ENCODE data around the gene TNP2. TPM values are rescaled to one million over a fixed set of nuclear protein-coding genes. Genes with fewer than 3 reads are reported as not detected.

Gene TNP2
- total RNA-seq, 5 donors from 2014 or later (not counting 1 experiment from before 2014, with no cell fraction given) = not detected

DNA sequence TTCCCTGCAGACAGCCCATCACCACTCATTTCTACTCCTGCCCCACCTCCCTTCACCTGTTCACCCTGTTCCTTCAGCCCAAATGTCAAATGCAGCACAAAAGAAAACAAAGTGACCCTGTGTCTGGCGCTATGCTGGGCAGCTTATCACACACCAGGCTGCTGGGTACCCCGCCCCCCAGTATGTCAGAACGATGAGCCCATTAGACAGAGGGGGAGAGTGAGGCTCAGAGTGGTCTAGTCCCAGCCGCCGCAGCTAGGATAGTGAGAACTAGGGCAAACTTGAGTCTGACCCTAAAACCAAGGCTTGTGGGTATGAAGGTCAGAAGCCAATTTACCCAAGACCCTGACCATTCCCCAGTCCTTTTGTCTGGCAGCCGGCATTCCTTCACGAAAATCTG is 4.0 kb downstream of the TNP2 start:
- DNase-seq (no peak), ATAC-seq (replicated peaks in 1 of 4) (no peak)
- ChIA-PET POLR2A (no interaction called here), CTCF (no interaction called here)
- peaks cover 23 to 28% (median 24%) of the 10 kb centered on the region in 3 donors for H3K4me1 Mint-ChIP-seq
- H3K27ac ChIP-seq (ENCODE audit: low read length) = no peak overlapping the region
- H3K9me3 ChIP-seq = no peaks in the 10 kb centered on the region
- H3K36me3 ChIP-seq (ENCODE audit: control insufficient read depth in 2 of 2, extremely low read depth in 1 of 2, insufficient read depth in 1 of 2, low read length in 1 of 2) = no peaks in the 10 kb centered on the region
- no peaks in the 10 kb centered on the region for H3K36me3 Mint-ChIP-seq
- H3K27me3 Mint-ChIP-seq = no peaks in the 10 kb centered on the region
- peak overlapping the region in 1 of 2 donors; percentile 95 for H3K27ac Mint-ChIP-seq
- no peak overlapping the region for H3K4me3 ChIP-seq (ENCODE audit: control insufficient read depth in 1 of 2, extremely low read depth in 1 of 2, low read length in 1 of 2)
- WGBS (ENCODE audit: insufficient coverage) = 100% methylated on average over 5 of the region's 7 CpGs
- no peaks in the 10 kb centered on the region for H3K27me3 ChIP-seq (replicated peaks in 1 of 2; ENCODE audit: control insufficient read depth in 2 of 2, extremely low read depth in 1 of 2, insufficient read depth in 2 of 2, low read length in 1 of 2)
- no peaks in the 10 kb centered on the region for H3K9me3 Mint-ChIP-seq
- H3K4me1 ChIP-seq (ENCODE audit: control insufficient read depth in 1 of 2, extremely low read depth in 1 of 2, insufficient read depth in 2 of 2, low read length in 2 of 2) = peaks cover 20 to 22% of the 10 kb centered on the region in 2 experiments
- H3K4me3 Mint-ChIP-seq = no peak overlapping the region

DNA sequence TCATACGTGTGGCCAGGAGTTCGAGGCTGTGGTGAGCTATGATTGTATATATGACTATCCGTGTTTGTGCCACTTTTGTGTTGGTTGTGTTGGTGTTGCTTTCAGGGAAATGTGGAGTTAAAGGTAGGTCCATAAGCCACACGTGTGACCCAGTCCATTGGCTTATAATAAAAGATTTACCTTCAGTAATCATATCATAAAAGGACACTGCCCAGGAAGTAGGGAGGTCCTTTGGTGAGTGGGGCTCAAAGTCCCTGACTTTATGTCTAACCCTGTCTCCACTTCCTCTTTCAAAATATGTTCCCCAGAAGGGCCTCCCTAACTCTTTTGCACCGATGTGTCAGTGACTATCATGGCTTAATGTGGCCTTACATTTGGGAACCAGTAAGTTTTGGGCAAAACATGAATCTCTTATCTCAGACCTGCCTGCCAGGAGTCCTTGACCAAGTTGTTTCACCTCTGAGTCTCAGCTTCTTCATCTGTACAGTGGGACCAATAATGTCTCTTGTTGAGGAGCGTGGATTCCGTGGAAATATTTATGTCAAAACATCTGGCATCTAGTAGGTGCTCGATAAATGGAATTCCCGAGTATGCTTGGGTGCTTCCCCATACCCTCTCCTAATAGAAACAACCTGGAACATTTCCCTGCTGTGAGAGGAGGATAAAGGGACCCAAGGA is 4.8 kb downstream of the TNP2 start:
- H3K4me3 ChIP-seq (ENCODE audit: control insufficient read depth in 1 of 2, extremely low read depth in 1 of 2, low read length in 1 of 2) = no peak overlapping the region
- no peaks in the 10 kb centered on the region for H3K9me3 ChIP-seq
- 33% methylated on average over 2 of the region's 9 CpGs for WGBS (ENCODE audit: insufficient coverage)
- peak overlapping the region; percentile 94 to 95 for H3K27ac Mint-ChIP-seq
- no peaks in the 10 kb centered on the region for H3K36me3 ChIP-seq (ENCODE audit: control insufficient read depth in 2 of 2, extremely low read depth in 1 of 2, insufficient read depth in 1 of 2, low read length in 1 of 2)
- ChIA-PET POLR2A (interaction anchor here in 1 of 2 donors (0.6 to 1.6 kb wide), 2 partner anchors 39 to 307 kb away, joined by 3 to 4 read pairs; no protein-coding TSS in a partner anchor), CTCF (interaction anchor here in 1 of 2 donors (1.0 kb wide), 1 partner anchor 9 kb away, joined by 5 read pairs; no protein-coding TSS in a partner anchor)
- H3K4me3 Mint-ChIP-seq = peak overlapping the region; percentile 26 to 48 (median 42)
- H3K4me1 Mint-ChIP-seq = peaks cover 27 to 32% (median 31%) of the 10 kb centered on the region in 3 donors
- no peaks in the 10 kb centered on the region for H3K9me3 Mint-ChIP-seq
- DNase-seq (no peak), ATAC-seq (replicated peaks in 1 of 4) (peak in 2 of 4 experiments; percentile 26 to 27)
- H3K27me3 ChIP-seq (replicated peaks in 1 of 2; ENCODE audit: control insufficient read depth in 2 of 2, extremely low read depth in 1 of 2, insufficient read depth in 2 of 2, low read length in 1 of 2) = no peaks in the 10 kb centered on the region
- no peaks in the 10 kb centered on the region for H3K27me3 Mint-ChIP-seq
- H3K36me3 Mint-ChIP-seq = no peaks in the 10 kb centered on the region
- H3K4me1 ChIP-seq (ENCODE audit: control insufficient read depth in 1 of 2, extremely low read depth in 1 of 2, insufficient read depth in 2 of 2, low read length in 2 of 2) = peaks cover 20 to 24% of the 10 kb centered on the region in 2 experiments
- H3K27ac ChIP-seq (ENCODE audit: low read length) = peak overlapping the region; percentile 13

DNA sequence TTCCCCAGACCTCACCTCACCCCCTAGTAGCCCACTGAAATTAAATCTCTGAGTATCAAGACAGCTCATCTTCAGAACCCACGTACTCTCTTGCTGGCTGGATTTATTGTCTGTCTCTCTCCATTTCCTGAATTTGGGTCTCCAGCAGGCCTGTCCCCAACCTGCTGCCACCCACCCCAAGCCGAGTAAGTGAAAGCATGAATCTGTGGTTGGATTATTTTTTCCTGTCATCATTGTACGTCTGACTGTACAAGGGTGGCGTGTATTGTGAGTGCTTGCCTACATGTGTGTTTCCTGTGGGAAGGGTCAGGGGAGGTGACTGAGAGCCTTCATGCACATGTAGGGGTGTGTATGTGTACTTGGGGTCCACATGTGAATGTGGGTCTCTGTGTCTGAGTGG is 5.4 kb downstream of the TNP2 start:
- ATAC-seq (replicated peaks in 1 of 4) (peak; percentile 84 to 88 (median 86)), DNase-seq (peak in 29 of 35 experiments; percentile 9 to 71 (median 39))
- peak overlapping the region; percentile 94 to 95 for H3K27ac Mint-ChIP-seq
- H3K4me1 Mint-ChIP-seq = peaks cover 31 to 38% (median 36%) of the 10 kb centered on the region in 3 donors
- no peaks in the 10 kb centered on the region for H3K36me3 Mint-ChIP-seq
- CTCF ChIA-PET = interaction anchor here in 1 of 2 donors (1.0 kb wide), 1 partner anchor 9 kb away, joined by 5 read pairs; no protein-coding TSS in a partner anchor
- peak overlapping the region; percentile 26 to 48 (median 42) for H3K4me3 Mint-ChIP-seq
- H3K27me3 ChIP-seq (replicated peaks in 1 of 2; ENCODE audit: control insufficient read depth in 2 of 2, extremely low read depth in 1 of 2, insufficient read depth in 2 of 2, low read length in 1 of 2) = no peaks in the 10 kb centered on the region
- H3K4me1 ChIP-seq (ENCODE audit: control insufficient read depth in 1 of 2, extremely low read depth in 1 of 2, insufficient read depth in 2 of 2, low read length in 2 of 2) = peaks cover 22 to 30% of the 10 kb centered on the region in 2 experiments
- peak overlapping the region; percentile 13 for H3K27ac ChIP-seq (ENCODE audit: low read length)
- H3K4me3 ChIP-seq (ENCODE audit: control insufficient read depth in 1 of 2, extremely low read depth in 1 of 2, low read length in 1 of 2) = no peak overlapping the region
- H3K36me3 ChIP-seq (ENCODE audit: control insufficient read depth in 2 of 2, extremely low read depth in 1 of 2, insufficient read depth in 1 of 2, low read length in 1 of 2) = no peaks in the 10 kb centered on the region
- no peaks in the 10 kb centered on the region for H3K9me3 Mint-ChIP-seq
- POLR2A ChIA-PET = interaction anchor here in 1 of 2 donors (0.6 to 1.6 kb wide), 2 partner anchors 39 to 306 kb away, joined by 3 to 4 read pairs; no protein-coding TSS in a partner anchor
- H3K9me3 ChIP-seq = no peaks in the 10 kb centered on the region
- 0% methylated on average over 3 of the region's 4 CpGs for WGBS (ENCODE audit: insufficient coverage)
- H3K27me3 Mint-ChIP-seq = no peaks in the 10 kb centered on the region

DNA sequence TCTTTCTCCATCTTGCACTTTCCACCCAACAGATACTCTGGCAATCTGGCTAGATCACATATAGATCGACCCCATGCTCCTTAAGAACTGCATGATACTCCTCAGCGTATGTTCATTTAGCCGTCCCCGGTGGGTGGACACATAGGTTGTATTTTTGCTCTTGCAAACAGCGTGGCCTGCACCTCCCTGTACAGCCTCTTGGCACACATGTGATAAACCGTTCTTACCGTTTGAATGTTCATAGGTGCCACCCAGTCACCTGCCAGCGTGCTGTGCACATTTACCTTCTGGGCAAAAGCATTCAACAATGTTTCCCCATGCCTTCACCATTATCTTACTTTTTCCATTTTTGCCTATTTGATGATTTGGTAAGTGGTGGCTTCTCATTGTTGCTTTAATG is 6.2 kb downstream of the TNP2 start:
- H3K4me3 Mint-ChIP-seq = peak overlapping the region in 1 of 3 donors; percentile 14
- no peaks in the 10 kb centered on the region for H3K27me3 ChIP-seq (replicated peaks in 1 of 2; ENCODE audit: control insufficient read depth in 2 of 2, extremely low read depth in 1 of 2, insufficient read depth in 2 of 2, low read length in 1 of 2)
- no peaks in the 10 kb centered on the region for H3K36me3 Mint-ChIP-seq
- H3K4me3 ChIP-seq (ENCODE audit: control insufficient read depth in 1 of 2, extremely low read depth in 1 of 2, low read length in 1 of 2) = no peak overlapping the region
- ATAC-seq (replicated peaks in 1 of 4) (no peak), DNase-seq (peak in 1 of 35 experiments; percentile 28)
- peaks cover 26 to 38% of the 10 kb centered on the region in 2 experiments for H3K4me1 ChIP-seq (ENCODE audit: control insufficient read depth in 1 of 2, extremely low read depth in 1 of 2, insufficient read depth in 2 of 2, low read length in 2 of 2)
- 81% methylated on average over 6 of the region's 8 CpGs for WGBS (ENCODE audit: insufficient coverage)
- no peaks in the 10 kb centered on the region for H3K36me3 ChIP-seq (ENCODE audit: control insufficient read depth in 2 of 2, extremely low read depth in 1 of 2, insufficient read depth in 1 of 2, low read length in 1 of 2)
- peak overlapping the region; percentile 94 to 95 for H3K27ac Mint-ChIP-seq
- no peak overlapping the region for H3K27ac ChIP-seq (ENCODE audit: low read length)
- CTCF ChIA-PET = interaction anchor here (1.0 to 1.3 kb wide), 2 partner anchors 8 to 95 kb away, joined by 3 to 5 read pairs; no protein-coding TSS in a partner anchor
- H3K4me1 Mint-ChIP-seq = peaks cover 39 to 45% (median 44%) of the 10 kb centered on the region in 3 donors
- POLR2A ChIA-PET = interaction anchor here in 1 of 2 donors (1.6 kb wide), 1 partner anchor 38 kb away, joined by 4 read pairs; no protein-coding TSS in a partner anchor
- no peaks in the 10 kb centered on the region for H3K9me3 Mint-ChIP-seq
- H3K9me3 ChIP-seq = no peaks in the 10 kb centered on the region
- no peaks in the 10 kb centered on the region for H3K27me3 Mint-ChIP-seq

DNA sequence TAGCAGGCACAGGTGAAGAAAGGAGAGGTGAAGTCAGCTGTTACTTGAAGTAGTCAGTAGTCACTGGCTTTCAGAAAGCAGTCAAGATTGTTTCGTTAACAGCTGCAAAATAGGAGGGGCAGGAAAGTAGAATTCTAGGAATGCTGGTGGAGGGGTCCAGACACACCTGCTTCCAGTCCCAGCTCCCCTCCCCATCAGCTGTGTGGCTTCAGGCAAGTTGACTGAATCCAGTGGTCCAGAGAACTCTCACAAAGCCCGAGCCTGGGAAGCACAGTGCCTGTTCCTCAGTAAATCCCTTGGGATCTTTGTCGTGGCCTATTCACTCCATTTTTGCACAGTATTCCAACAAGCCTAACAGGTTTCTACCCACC is 8.5 kb downstream of the TNP2 start:
- no peaks in the 10 kb centered on the region for H3K27me3 ChIP-seq (replicated peaks in 1 of 2; ENCODE audit: control insufficient read depth in 2 of 2, extremely low read depth in 1 of 2, insufficient read depth in 2 of 2, low read length in 1 of 2)
- WGBS (ENCODE audit: insufficient coverage) = no CpG with 5 or more reads among the region's 3 CpGs
- POLR2A ChIA-PET = no interaction called here
- Mint-ChIP-seq H3K27me3 (no peaks in the 10 kb centered on the region), H3K9me3 (no peaks in the 10 kb centered on the region), H3K4me3 (no peak overlapping the region), H3K27ac (peak overlapping the region; percentile 34 to 62), H3K36me3 (no peaks in the 10 kb centered on the region), H3K4me1 (peaks cover 49 to 57% (median 55%) of the 10 kb centered on the region in 3 donors)
- ATAC-seq (replicated peaks in 1 of 4) = no peak
- CTCF ChIA-PET = interaction anchor here in 1 of 2 donors (0.5 kb wide), 1 partner anchor 275 kb away, joined by 6 read pairs; no protein-coding TSS in a partner anchor
- no peaks in the 10 kb centered on the region for H3K9me3 ChIP-seq
- H3K4me1 ChIP-seq (ENCODE audit: control insufficient read depth in 1 of 2, extremely low read depth in 1 of 2, insufficient read depth in 2 of 2, low read length in 2 of 2) = peaks cover 36 to 52% of the 10 kb centered on the region in 2 experiments
- H3K4me3 ChIP-seq (ENCODE audit: control insufficient read depth in 1 of 2, extremely low read depth in 1 of 2, low read length in 1 of 2) = no peak overlapping the region
- H3K27ac ChIP-seq (ENCODE audit: low read length) = no peak overlapping the region
- DNase-seq = no peak
- H3K36me3 ChIP-seq (ENCODE audit: control insufficient read depth in 2 of 2, extremely low read depth in 1 of 2, insufficient read depth in 1 of 2, low read length in 1 of 2) = no peaks in the 10 kb centered on the region

DNA sequence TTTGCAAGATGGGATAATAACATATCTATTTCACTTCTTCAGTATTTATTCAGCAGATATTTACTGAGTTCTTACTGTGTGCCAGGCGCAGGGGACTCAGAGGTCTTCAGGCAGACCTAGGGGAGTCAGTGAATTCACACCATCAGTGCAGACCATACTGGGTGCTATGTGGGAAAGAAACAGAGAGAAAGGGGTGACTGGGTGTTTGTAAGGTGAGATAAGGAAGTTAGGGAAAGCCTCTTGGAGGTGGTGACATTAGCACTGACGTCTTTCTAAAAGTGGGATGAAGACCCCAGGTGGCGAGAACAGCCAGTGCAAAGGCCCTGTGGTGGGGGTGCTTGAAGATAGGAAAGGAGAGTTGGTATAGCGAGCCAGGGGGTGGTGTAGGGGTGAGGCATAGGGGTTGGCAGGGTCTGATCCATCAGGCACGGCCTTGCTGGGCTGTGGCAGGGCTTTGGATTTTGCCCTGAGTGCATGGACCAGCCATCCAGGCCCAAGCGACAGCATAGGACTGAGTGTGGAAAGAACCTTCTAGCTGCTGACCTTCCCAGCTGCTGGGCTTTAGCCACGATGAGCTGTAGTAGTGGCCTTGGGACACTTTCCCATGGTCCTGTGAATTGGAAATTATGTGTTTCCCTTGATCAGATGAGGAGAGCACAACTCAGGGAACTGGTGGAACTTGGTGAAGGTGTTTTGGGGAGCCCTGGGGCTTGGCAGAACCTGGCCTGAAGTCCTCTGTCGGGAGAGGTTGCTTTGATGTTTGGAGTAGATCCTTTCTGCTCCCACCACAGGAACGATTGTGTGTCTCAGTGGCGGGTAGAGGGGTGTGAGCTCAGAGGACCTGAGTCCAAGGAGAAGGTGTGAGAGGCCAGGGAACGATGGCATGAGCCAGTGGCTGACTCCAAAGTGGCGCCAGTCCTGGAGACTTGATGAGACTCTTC is 9.2 kb downstream of the TNP2 start:
- CTCF ChIA-PET = interaction anchor here (0.5 to 0.6 kb wide), 2 partner anchors 150 to 274 kb away, joined by 3 to 6 read pairs; no protein-coding TSS in a partner anchor
- Mint-ChIP-seq H3K27ac (peak overlapping the region; percentile 83), H3K4me3 (peak overlapping the region in 1 of 3 donors; percentile 18), H3K4me1 (peaks cover 49 to 57% (median 52%) of the 10 kb centered on the region in 3 donors), H3K27me3 (no peaks in the 10 kb centered on the region), H3K9me3 (no peaks in the 10 kb centered on the region), H3K36me3 (no peaks in the 10 kb centered on the region)
- ATAC-seq (replicated peaks in 1 of 4) (no peak), DNase-seq (no peak)
- H3K4me3 ChIP-seq (ENCODE audit: control insufficient read depth in 1 of 2, extremely low read depth in 1 of 2, low read length in 1 of 2) = no peak overlapping the region
- no peaks in the 10 kb centered on the region for H3K9me3 ChIP-seq
- 95% methylated on average over 7 of the region's 12 CpGs for WGBS (ENCODE audit: insufficient coverage)
- no peak overlapping the region for H3K27ac ChIP-seq (ENCODE audit: low read length)
- peaks cover 36 to 52% of the 10 kb centered on the region in 2 experiments for H3K4me1 ChIP-seq (ENCODE audit: control insufficient read depth in 1 of 2, extremely low read depth in 1 of 2, insufficient read depth in 2 of 2, low read length in 2 of 2)
- POLR2A ChIA-PET = no interaction called here
- H3K27me3 ChIP-seq (replicated peaks in 1 of 2; ENCODE audit: control insufficient read depth in 2 of 2, extremely low read depth in 1 of 2, insufficient read depth in 2 of 2, low read length in 1 of 2) = no peaks in the 10 kb centered on the region
- H3K36me3 ChIP-seq (ENCODE audit: control insufficient read depth in 2 of 2, extremely low read depth in 1 of 2, insufficient read depth in 1 of 2, low read length in 1 of 2) = no peaks in the 10 kb centered on the region

All from T-cell (primary cell).